IPS DF 6.9 (cell line): ENCODE measurements around the gene ZFAND2B.
"Not testable (repeated sequence)": the region's sequence is repeated elsewhere in the genome, so short reads cannot be mapped to it uniquely, and the experiment has no call there.

Source experiments
- DNase-seq: peaks from one replicate; pipeline ENCODE4 v3.0.0-alpha.2; 2013; ENCODE audit warnings: low read depth, low spot score
- H3K27ac ChIP-seq: one replicate; pipeline ENCODE4 v1.5.1; 2013; ENCODE audit warnings: low read length, control low read depth
- H3K27me3 ChIP-seq: 2 replicates; pipeline ENCODE4 v1.6.1; 2013; ENCODE audit warnings: mild to moderate bottlenecking, low read length; ENCODE audit not compliant: control insufficient read depth, insufficient read depth
- H3K36me3 ChIP-seq: 2 replicates; pipeline ENCODE4 v1.6.1; 2013; ENCODE audit warnings: low read length; ENCODE audit not compliant: control insufficient read depth, insufficient read depth
- H3K4me1 ChIP-seq: 2 replicates; pipeline ENCODE4 v1.6.1; 2013; ENCODE audit warnings: low read length; ENCODE audit not compliant: control insufficient read depth, insufficient read depth
- H3K4me3 ChIP-seq: 2 replicates; pipeline ENCODE4 v1.5.1; 2013; ENCODE audit warnings: mild to moderate bottlenecking, low read length
- H3K9me3 ChIP-seq: 2 replicates; pipeline ENCODE4 v1.6.1; 2013; ENCODE audit warnings: low read length, inconsistent platforms; ENCODE audit not compliant: control insufficient read depth, insufficient read depth
- WGBS: extraction: QIAGEN DNeasy Blood & Tissue Kit; methylation state at CpG from one replicate; pipeline ENCODE4 v1.1.7; 2013; ENCODE audit warnings: mixed read lengths, missing lambda C conversion rate; ENCODE audit not compliant: insufficient read length, insufficient coverage; 5-methylcytosine and 5-hydroxymethylcytosine counted together

ZFAND2B gene

GRCh38 chr2:219183151-219183772 lies 23.3 kb upstream of the ZFAND2B start:
- no peak for DNase-seq
- no peak overlapping the region for H3K27ac ChIP-seq
- H3K9me3 ChIP-seq: no peaks in the 10 kb centered on the region
- H3K4me3 ChIP-seq: no peak overlapping the region
- no CpG with 5 or more reads among the region's 6 CpGs for WGBS
- H3K36me3 ChIP-seq: peaks cover 32% of the 10 kb centered on the region
- no peaks in the 10 kb centered on the region for H3K27me3 ChIP-seq
- H3K4me1 ChIP-seq: 0 out of 2 replicates have a peak, but pooled peaks cover 1% of the 10 kb centered on the region

- H3K4me3 ChIP-seq: no peak overlapping the region
- no peaks in the 10 kb centered on the region for H3K4me1 ChIP-seq
- no CpG with 5 or more reads among the region's 2 CpGs for WGBS
- no peaks in the 10 kb centered on the region for H3K9me3 ChIP-seq
- H3K36me3 ChIP-seq: peaks cover 32% of the 10 kb centered on the region
- H3K27ac ChIP-seq: no peak overlapping the region
- no peaks in the 10 kb centered on the region for H3K27me3 ChIP-seq
- no peak for DNase-seq
These were observed 22.5 kb upstream of the ZFAND2B start for GRCh38 chr2:219184121-219184520.

GRCh38 chr2:219186754-219187456 lies 19.7 kb upstream of the ZFAND2B start:
- no CpG with 5 or more reads among the region's 7 CpGs for WGBS
- Histone ChIP-seq H3K27me3 (no peaks in the 10 kb centered on the region), H3K36me3 (peaks cover 14% of the 10 kb centered on the region), H3K4me3 (no peak overlapping the region), H3K27ac (no peak overlapping the region), H3K9me3 (no peaks in the 10 kb centered on the region), H3K4me1 (no peaks in the 10 kb centered on the region)
- no peak for DNase-seq

DNA sequence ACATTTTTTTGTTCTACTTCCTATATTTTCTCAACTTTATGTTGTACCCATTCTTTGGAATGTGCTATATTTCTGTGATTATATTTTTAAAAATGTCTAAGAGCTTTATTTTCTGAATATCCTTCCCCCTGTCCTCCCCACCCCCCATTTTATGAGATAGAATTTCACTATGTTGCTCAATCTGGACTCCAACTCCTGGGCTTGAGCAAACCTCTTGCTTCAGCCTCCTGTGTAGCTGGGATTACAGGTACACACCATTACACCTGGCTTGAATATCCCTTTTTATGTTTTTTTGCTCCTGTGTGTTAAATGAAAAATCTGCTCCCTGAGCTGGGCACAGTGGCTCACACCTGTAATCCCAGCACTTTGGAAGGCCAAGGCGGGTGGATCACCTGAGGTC lies 9.2 kb upstream of the ZFAND2B start:
- no peak overlapping the region for H3K27ac ChIP-seq
- WGBS: no CpG with 5 or more reads among the region's 1 CpG
- H3K4me1 ChIP-seq: no peaks in the 10 kb centered on the region
- H3K9me3 ChIP-seq: no peaks in the 10 kb centered on the region
- H3K27me3 ChIP-seq: no peaks in the 10 kb centered on the region
- no peaks in the 10 kb centered on the region for H3K36me3 ChIP-seq
- no peak overlapping the region for H3K4me3 ChIP-seq
- DNase-seq: no peak

DNA sequence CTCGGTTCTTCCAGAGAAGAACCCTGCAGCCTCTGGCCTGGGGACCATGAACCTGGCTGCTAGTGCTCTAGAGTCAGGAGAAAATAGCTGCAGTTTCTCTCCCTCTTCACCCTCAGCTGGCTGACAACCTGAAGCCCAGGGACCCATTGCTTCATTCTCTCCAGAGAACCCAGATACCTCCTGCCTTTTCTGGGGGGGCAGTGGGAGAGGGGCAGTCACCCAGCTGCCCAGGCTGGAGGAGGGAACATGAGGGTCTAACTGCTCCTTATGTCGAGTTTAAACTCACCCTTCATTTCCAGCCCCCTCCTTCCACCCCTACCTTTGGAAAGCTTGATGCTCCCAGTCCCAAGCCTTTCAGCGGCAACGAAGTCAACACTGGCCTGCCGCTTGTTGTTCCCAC lies 7.6 kb upstream of the ZFAND2B start:
- H3K36me3 ChIP-seq: no peaks in the 10 kb centered on the region
- no peak overlapping the region for H3K4me3 ChIP-seq
- no peaks in the 10 kb centered on the region for H3K9me3 ChIP-seq
- WGBS: no CpG with 5 or more reads among the region's 5 CpGs
- DNase-seq: no peak
- no peak overlapping the region for H3K27ac ChIP-seq
- H3K27me3 ChIP-seq: no peaks in the 10 kb centered on the region
- no peaks in the 10 kb centered on the region for H3K4me1 ChIP-seq

DNA sequence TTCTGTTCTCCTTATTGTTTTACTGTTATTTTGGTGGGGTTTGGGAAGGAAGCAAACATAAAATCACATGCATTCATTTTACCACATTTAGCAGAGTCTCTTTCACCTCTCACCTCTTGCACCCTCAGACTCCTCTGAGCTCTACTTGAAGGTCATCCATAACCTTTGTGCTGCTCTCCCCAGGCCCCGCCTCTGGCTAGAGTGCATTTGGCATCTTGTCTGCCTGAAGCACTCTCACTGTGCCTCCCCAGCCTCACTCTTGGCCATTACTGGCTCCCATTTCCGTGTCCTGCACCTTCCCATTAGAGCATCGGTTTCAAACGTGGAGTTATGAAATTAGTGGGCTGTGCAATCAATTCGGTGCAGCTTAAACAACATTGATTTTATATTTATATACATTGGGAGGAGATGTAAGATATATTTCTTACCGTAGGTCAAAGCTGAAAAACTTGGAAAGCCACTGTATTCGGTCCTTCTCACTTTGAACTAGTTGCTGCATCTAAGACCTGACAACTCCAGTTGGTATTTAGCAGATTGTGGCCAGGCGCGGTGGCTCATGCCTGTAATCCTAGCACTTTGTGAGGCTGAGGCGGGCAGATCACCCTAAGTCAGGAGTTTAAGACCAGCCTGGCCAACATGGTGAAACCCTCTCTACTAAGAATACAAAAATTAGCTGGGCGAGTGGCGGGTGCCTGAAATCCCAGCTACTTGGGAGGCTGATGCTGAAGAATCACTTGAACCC lies 6.9 kb upstream of the ZFAND2B start:
- no peak overlapping the region for H3K4me3 ChIP-seq
- no peak for DNase-seq
- no peaks in the 10 kb centered on the region for H3K36me3 ChIP-seq
- no peaks in the 10 kb centered on the region for H3K4me1 ChIP-seq
- H3K27me3 ChIP-seq: no peaks in the 10 kb centered on the region
- H3K9me3 ChIP-seq: no peaks in the 10 kb centered on the region
- no CpG with 5 or more reads among the region's 12 CpGs for WGBS
- H3K27ac ChIP-seq: no peak overlapping the region

- no CpG with 5 or more reads among the region's 26 CpGs for WGBS
- H3K4me3 ChIP-seq, H3K4me1 ChIP-seq, H3K9me3 ChIP-seq, H3K36me3 ChIP-seq, DNase-seq, H3K27ac ChIP-seq, H3K27me3 ChIP-seq: not testable (repeated sequence)
These were observed 5.9 kb upstream of the ZFAND2B start for GRCh38 chr2:219200502-219201326.

GRCh38 chr2:219201331-219201730 lies 5.3 kb upstream of the ZFAND2B start:
- H3K27me3 ChIP-seq, H3K36me3 ChIP-seq, DNase-seq, H3K4me3 ChIP-seq, H3K27ac ChIP-seq, H3K9me3 ChIP-seq, H3K4me1 ChIP-seq: not testable (repeated sequence)
- WGBS: no CpG with 5 or more reads among the region's 21 CpGs

GRCh38 chr2:219204425-219205164 lies 2.0 kb upstream of the ZFAND2B start:
- H3K4me3 ChIP-seq: no peak overlapping the region
- H3K27ac ChIP-seq: no peak overlapping the region
- no peaks in the 10 kb centered on the region for H3K9me3 ChIP-seq
- H3K27me3 ChIP-seq: no peaks in the 10 kb centered on the region
- no peak for DNase-seq
- no peaks in the 10 kb centered on the region for H3K36me3 ChIP-seq
- WGBS: no CpG with 5 or more reads among the region's 7 CpGs
- H3K4me1 ChIP-seq: 0 out of 2 replicates have a peak, but pooled peaks cover 1% of the 10 kb centered on the region
